OCI-LY1 (cell line): ENCODE results near the gene IL13.

Experiments used
- H2AFZ ChIP-seq: fragments of 200-600 bp; sonication (generic), shearing (Covaris generic); 2 replicates; pipeline ENCODE4 v1.6.0; 2014; ENCODE audit warnings: antibody characterized with exemption, mild to moderate bottlenecking, low read length
- H3F3A ChIP-seq: fragments of 200-600 bp; sonication (generic), shearing (Covaris generic); 2 replicates; pipeline ENCODE4 v1.6.0; 2014; ENCODE audit warnings: mild to moderate bottlenecking, antibody characterized with exemption, low read length, moderate library complexity; ENCODE audit not compliant: insufficient read depth
- H3K27ac ChIP-seq: fragments of 200-600 bp; sonication (generic); 2 replicates; pipeline ENCODE4 v1.5.1; 2014; ENCODE audit warnings: low read length, mixed run types, mild to moderate bottlenecking, low read depth; ENCODE audit not compliant: poor library complexity, severe bottlenecking
- H3K27me3 ChIP-seq: fragments of 200-600 bp; sonication (generic); 2 replicates; pipeline ENCODE4 v1.6.0; 2014; ENCODE audit warnings: antibody characterized with exemption, mild to moderate bottlenecking, low read length, moderate library complexity; ENCODE audit not compliant: insufficient read depth
- H3K36me3 ChIP-seq: fragments of 200-600 bp; sonication (generic); 2 replicates; pipeline ENCODE4 v1.6.1; 2014; ENCODE audit warnings: mild to moderate bottlenecking, antibody characterized with exemption, low read length, moderate library complexity, mixed read lengths; ENCODE audit not compliant: insufficient read depth
- H3K4me1 ChIP-seq: fragments of 200-600 bp; sonication (generic); 2 replicates; pipeline ENCODE4 v1.5.1; 2014; ENCODE audit warnings: mild to moderate bottlenecking, low read length, moderate library complexity; ENCODE audit not compliant: insufficient read depth, severe bottlenecking
- H3K4me2 ChIP-seq: fragments of 200-600 bp; sonication (generic), shearing (Covaris generic); 2 replicates; pipeline ENCODE4 v1.6.1; 2014; ENCODE audit warnings: low read length
- H3K4me3 ChIP-seq: fragments of 200-600 bp; sonication (generic); 2 replicates; pipeline ENCODE4 v1.5.1; 2014; ENCODE audit warnings: low read length, low read depth, mild to moderate bottlenecking, mixed read lengths; ENCODE audit not compliant: poor library complexity, severe bottlenecking
- H3K79me2 ChIP-seq: fragments of 200-600 bp; shearing (Covaris generic); 2 replicates; pipeline ENCODE4 v1.6.1; 2016; ENCODE audit warnings: mixed run types, low read length, mixed read lengths; ENCODE audit not compliant: insufficient read depth
- H3K9ac ChIP-seq: fragments of 200-600 bp; sonication (generic), shearing (Covaris generic); 2 replicates; pipeline ENCODE4 v1.6.1; 2014; ENCODE audit warnings: mild to moderate bottlenecking, low read length, mixed read lengths
- H3K9me2 ChIP-seq: fragments of 200-600 bp; sonication (generic), shearing (Covaris generic); 2 replicates; pipeline ENCODE4 v1.6.1; 2014; ENCODE audit warnings: low read depth, mild to moderate bottlenecking, low read length, mixed read lengths
- H3K9me3 ChIP-seq: fragments of 200-600 bp; shearing (Covaris generic); 2 replicates; pipeline ENCODE4 v1.6.1; 2014; ENCODE audit warnings: low read length, mixed read lengths
- H4K20me1 ChIP-seq: fragments of 200-600 bp; sonication (generic), shearing (Covaris generic); 2 replicates; pipeline ENCODE4 v1.6.0; 2016; ENCODE audit warnings: mild to moderate bottlenecking, low read length; ENCODE audit not compliant: insufficient read depth
- CTCF ChIP-seq: fragments of 200-600 bp; sonication (generic), shearing (Covaris generic); IDR thresholded peaks from 2 replicates; pipeline ENCODE4 v1.5.1; 2017; ENCODE audit warnings: mild to moderate bottlenecking, antibody characterized with exemption, low read length, moderate library complexity, mixed read lengths
- EZH2 ChIP-seq: fragments of 200-600 bp; sonication (generic), shearing (Covaris generic); IDR thresholded peaks from 2 replicates; pipeline ENCODE4 v1.8.0; 2017; ENCODE audit warnings: borderline replicate concordance, mixed run types, mild to moderate bottlenecking, antibody characterized with exemption, low read length, moderate library complexity, mixed read lengths

IL13 gene

GRCh38 chr5:132686193-132686592 is 28.2 kb downstream of the IL13 start:
- Histone ChIP-seq H3K9me2 (no peaks in the 10 kb centered on the region), H3K79me2 (no peaks in the 10 kb centered on the region), H3K9ac (no peak overlapping the region), H3K27me3 (no peaks in the 10 kb centered on the region), H3F3A (no peaks in the 10 kb centered on the region), H3K27ac (no peak overlapping the region), H3K36me3 (no peaks in the 10 kb centered on the region), H3K4me3 (no peak overlapping the region), H3K4me2 (no peak overlapping the region), H3K4me1 (peaks cover 42% of the 10 kb centered on the region), H2AFZ (no peak overlapping the region), H3K9me3 (no peaks in the 10 kb centered on the region), H4K20me1 (no peaks in the 10 kb centered on the region)
- TF ChIP-seq CTCF (no peak), EZH2 (no peak)

GRCh38 chr5:132687995-132688394 is 30.0 kb downstream of the IL13 start:
- Histone ChIP-seq H3K27ac (peak overlapping the region; percentile 7), H3K79me2 (no peaks in the 10 kb centered on the region)

GRCh38 chr5:132688536-132689339 is 30.8 kb downstream of the IL13 start:
- no peaks in the 10 kb centered on the region for H3K9me3 ChIP-seq
- H3K4me2 ChIP-seq: no peak overlapping the region
- TF ChIP-seq CTCF (no peak), EZH2 (no peak)
- H2AFZ ChIP-seq: no peak overlapping the region
- H3K4me1 ChIP-seq: peaks cover 21% of the 10 kb centered on the region
- H3K27me3 ChIP-seq: no peaks in the 10 kb centered on the region
- H3K4me3 ChIP-seq: no peak overlapping the region
- H3K9me2 ChIP-seq: no peaks in the 10 kb centered on the region
- H3K27ac ChIP-seq: peak overlapping the region; percentile 7
- H3K36me3 ChIP-seq: no peaks in the 10 kb centered on the region
- no peaks in the 10 kb centered on the region for H4K20me1 ChIP-seq
- H3K79me2 ChIP-seq: no peaks in the 10 kb centered on the region
- no peaks in the 10 kb centered on the region for H3F3A ChIP-seq
- H3K9ac ChIP-seq: no peak overlapping the region

More at GRCh38 chr5:132687995-132688394, 30.0 kb downstream of the IL13 start:
- H3K4me3 ChIP-seq: no peak overlapping the region
- no peaks in the 10 kb centered on the region for H3K9me2 ChIP-seq
- no peak overlapping the region for H3K9ac ChIP-seq
- no peak for TF ChIP-seq CTCF
- no peaks in the 10 kb centered on the region for H3F3A ChIP-seq
- no peak overlapping the region for H3K4me2 ChIP-seq
- no peaks in the 10 kb centered on the region for H3K9me3 ChIP-seq
- H3K27me3 ChIP-seq: no peaks in the 10 kb centered on the region
- no peaks in the 10 kb centered on the region for H3K36me3 ChIP-seq
- no peaks in the 10 kb centered on the region for H4K20me1 ChIP-seq
- H2AFZ ChIP-seq: no peak overlapping the region
- H3K4me1 ChIP-seq: peaks cover 25% of the 10 kb centered on the region
